ENCODE measurements around the gene NEK3. TPM values are rescaled to one million over a fixed set of nuclear protein-coding genes. Genes with fewer than 3 reads are reported as not detected.
"Not testable (repeated sequence)": the region's sequence is repeated elsewhere in the genome, so short reads cannot be mapped to it uniquely, and the experiment has no call there.

The NEK3 gene
- 9.9 and 12.6 TPM in 2 replicates for total RNA-seq (2014; rRNA removed; shearing (Covaris generic))

- peak; percentile 63 for DNase-seq (ENCODE audit: low read depth)
Measured at GRCh38 chr13:52159159-52159982, at the start of gene NEK3. Gene NEK3, minus strand, starts transcription at chr13:52159597. Its CDS starts 3,406 bp downstream, at chr13:52156191.

GRCh38 chr13:52208384-52208783, 49.0 kb upstream of the NEK3 start:
- DNase-seq (ENCODE audit: low read depth), result not testable (repeated sequence)

GRCh38 chr13:52207896-52208295, 48.5 kb upstream of the NEK3 start:
- not testable (repeated sequence) for DNase-seq (ENCODE audit: low read depth)

- DNase-seq (ENCODE audit: low read depth), result not testable (repeated sequence)
Measured at GRCh38 chr13:52207337-52207736, 47.9 kb upstream of the NEK3 start.

- not testable (repeated sequence) for DNase-seq (ENCODE audit: low read depth)
Measured at GRCh38 chr13:52204546-52204945, 45.1 kb upstream of the NEK3 start.

GRCh38 chr13:52203864-52204263, 44.5 kb upstream of the NEK3 start:
- DNase-seq (ENCODE audit: low read depth), result peak; percentile 27

- not testable (repeated sequence) for DNase-seq (ENCODE audit: low read depth)
Measured at GRCh38 chr13:52202506-52202905, 43.1 kb upstream of the NEK3 start.

- peak; percentile 57 for DNase-seq (ENCODE audit: low read depth)
Measured at GRCh38 chr13:52201439-52202193, 42.2 kb upstream of the NEK3 start.

- DNase-seq (ENCODE audit: low read depth), result peak; percentile 36
Measured at GRCh38 chr13:52195401-52195837, 36.0 kb upstream of the NEK3 start.

- DNase-seq (ENCODE audit: low read depth), result peak; percentile 79
Measured at GRCh38 chr13:52194184-52194868, 34.9 kb upstream of the NEK3 start.

- DNase-seq (ENCODE audit: low read depth), result peak; percentile 15
Measured at GRCh38 chr13:52193587-52194183, 34.3 kb upstream of the NEK3 start.

- not testable (repeated sequence) for DNase-seq (ENCODE audit: low read depth)
Measured at GRCh38 chr13:52187424-52188187, 28.2 kb upstream of the NEK3 start.

- DNase-seq (ENCODE audit: low read depth), result no peak
Measured at GRCh38 chr13:52187029-52187423, 27.6 kb upstream of the NEK3 start.

GRCh38 chr13:52181316-52181954, 22.0 kb upstream of the NEK3 start:
- not testable (repeated sequence) for DNase-seq (ENCODE audit: low read depth)

- no peak for DNase-seq (ENCODE audit: low read depth)
Measured at GRCh38 chr13:52179925-52180324, 20.5 kb upstream of the NEK3 start.

- DNase-seq (ENCODE audit: low read depth), result no peak
Measured at GRCh38 chr13:52177276-52177675, 17.9 kb upstream of the NEK3 start.

- not testable (repeated sequence) for DNase-seq (ENCODE audit: low read depth)
Measured at GRCh38 chr13:52173970-52174369, 14.6 kb upstream of the NEK3 start.

GRCh38 chr13:52173373-52173772, 14.0 kb upstream of the NEK3 start:
- no peak for DNase-seq (ENCODE audit: low read depth)

- DNase-seq (ENCODE audit: low read depth), result not testable (repeated sequence)
Measured at GRCh38 chr13:52171686-52172085, 12.3 kb upstream of the NEK3 start.

GRCh38 chr13:52170828-52171391, 11.5 kb upstream of the NEK3 start:
- DNase-seq (ENCODE audit: low read depth), result not testable (repeated sequence)
